ENCODE measurements around the gene CHD5.

DNA sequence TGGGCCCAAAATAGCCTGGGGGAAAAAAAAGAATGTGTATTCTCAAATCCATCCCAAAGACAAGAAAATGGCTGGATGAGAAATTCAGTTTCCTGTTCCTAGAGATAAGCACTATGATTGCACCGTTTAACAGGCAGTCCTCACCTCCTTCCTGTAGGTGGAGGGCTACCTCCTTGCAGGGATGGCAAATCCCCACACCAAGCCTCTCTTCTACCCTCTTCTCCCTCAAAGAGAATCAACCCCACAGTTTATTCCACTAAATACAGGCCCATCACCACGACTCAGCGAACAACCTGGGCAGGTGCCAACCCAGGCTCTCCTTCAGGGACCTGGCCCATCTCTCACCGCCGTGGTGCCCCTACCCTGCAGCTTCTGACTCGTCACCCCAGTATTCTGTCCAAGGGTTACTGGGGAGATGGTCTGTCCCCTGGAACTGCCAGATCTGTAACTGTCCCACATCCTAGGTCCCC is 3.4 kb upstream of the CHD5 start:
- TF ChIP-seq POLR2A (IDR thresholded peaks at IDR 0.05), result no peak
- TF ChIP-seq, protein P1, sequence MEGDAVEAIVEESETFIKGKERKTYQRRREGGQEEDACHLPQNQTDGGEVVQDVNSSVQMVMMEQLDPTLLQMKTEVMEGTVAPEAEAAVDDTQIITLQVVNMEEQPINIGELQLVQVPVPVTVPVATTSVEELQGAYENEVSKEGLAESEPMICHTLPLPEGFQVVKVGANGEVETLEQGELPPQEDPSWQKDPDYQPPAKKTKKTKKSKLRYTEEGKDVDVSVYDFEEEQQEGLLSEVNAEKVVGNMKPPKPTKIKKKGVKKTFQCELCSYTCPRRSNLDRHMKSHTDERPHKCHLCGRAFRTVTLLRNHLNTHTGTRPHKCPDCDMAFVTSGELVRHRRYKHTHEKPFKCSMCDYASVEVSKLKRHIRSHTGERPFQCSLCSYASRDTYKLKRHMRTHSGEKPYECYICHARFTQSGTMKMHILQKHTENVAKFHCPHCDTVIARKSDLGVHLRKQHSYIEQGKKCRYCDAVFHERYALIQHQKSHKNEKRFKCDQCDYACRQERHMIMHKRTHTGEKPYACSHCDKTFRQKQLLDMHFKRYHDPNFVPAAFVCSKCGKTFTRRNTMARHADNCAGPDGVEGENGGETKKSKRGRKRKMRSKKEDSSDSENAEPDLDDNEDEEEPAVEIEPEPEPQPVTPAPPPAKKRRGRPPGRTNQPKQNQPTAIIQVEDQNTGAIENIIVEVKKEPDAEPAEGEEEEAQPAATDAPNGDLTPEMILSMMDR (IDR thresholded peaks at IDR 0.05), result no peak
